Stimulated activated CD4-positive, alpha-beta T cell treated with anti-CD3 and anti-CD28 coated beads, Interleukin-4, amount 100 ng/mL, for 24 hours (primary cell): ENCODE results near the gene CD74.

Experiments
- DNase-seq: peaks from one replicate; pipeline ENCODE4 v3.0.0-alpha.2; 2020

CD74 gene

GRCh38 chr5:150396267-150396666 is 16.4 kb downstream of the CD74 start:
- no peak for DNase-seq

DNA sequence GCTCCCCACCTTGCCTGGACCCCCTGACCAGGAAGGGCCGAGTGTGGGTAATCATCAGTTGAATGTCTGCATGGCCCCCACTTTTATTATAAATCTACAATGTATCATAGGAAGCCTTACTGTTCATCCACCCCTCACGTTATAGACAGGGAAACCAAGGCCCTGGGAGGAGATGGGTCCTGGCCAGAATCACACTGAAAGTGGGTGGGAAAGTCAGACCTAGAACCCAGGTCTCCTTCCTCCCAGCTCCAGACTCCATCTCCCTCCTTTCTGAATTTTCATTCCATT is 17.1 kb downstream of the CD74 start:
- no peak for DNase-seq

- DNase-seq, result no peak
Measured at GRCh38 chr5:150394912-150395687, 17.6 kb downstream of the CD74 start.

GRCh38 chr5:150394131-150394530 is 18.6 kb downstream of the CD74 start:
- DNase-seq, result no peak

- no peak for DNase-seq
Measured at GRCh38 chr5:150393096-150393645, 19.5 kb downstream of the CD74 start.

- DNase-seq, result no peak
Measured at GRCh38 chr5:150392680-150393079, 20.0 kb downstream of the CD74 start.

- DNase-seq, result no peak
Measured at GRCh38 chr5:150391986-150392385, 20.7 kb downstream of the CD74 start.

DNA sequence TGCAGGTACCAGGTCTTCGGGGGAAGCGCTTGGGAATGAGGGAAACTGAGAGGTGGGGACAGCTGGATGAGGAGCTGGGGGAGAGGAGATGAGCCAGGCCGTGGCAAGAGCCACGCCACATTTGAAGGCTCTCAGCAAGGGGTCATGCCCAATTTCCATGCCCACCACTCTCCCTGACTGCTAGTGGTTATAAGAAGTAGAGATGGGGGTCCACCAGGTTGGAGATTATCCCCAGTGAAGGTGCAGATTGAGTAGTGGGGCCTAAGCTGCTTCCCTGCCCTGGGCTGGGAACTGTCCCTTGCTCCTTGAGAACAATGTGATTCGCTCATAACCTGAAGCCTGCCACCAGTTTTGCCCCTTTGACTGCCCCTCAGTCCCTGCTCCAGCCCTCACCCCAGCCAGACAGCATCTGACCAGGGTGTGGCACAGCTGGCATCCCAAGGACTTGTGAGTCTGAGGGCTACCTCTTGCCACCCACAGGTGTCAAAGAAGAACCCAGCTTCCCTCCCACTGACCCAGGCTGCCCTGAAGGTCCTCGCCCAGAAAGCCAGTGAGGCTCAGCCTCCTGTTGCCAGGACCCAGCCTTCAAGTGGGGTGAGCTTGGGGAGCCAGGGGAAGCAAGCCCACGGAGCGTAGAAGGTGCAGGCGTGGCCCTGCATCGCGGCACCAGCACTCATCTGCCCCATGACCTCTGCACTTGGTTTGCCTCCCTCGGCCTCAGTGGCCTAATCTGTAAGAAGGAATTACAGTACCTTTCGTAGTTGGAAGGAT is 21.5 kb downstream of the CD74 start:
- DNase-seq, result no peak

DNA sequence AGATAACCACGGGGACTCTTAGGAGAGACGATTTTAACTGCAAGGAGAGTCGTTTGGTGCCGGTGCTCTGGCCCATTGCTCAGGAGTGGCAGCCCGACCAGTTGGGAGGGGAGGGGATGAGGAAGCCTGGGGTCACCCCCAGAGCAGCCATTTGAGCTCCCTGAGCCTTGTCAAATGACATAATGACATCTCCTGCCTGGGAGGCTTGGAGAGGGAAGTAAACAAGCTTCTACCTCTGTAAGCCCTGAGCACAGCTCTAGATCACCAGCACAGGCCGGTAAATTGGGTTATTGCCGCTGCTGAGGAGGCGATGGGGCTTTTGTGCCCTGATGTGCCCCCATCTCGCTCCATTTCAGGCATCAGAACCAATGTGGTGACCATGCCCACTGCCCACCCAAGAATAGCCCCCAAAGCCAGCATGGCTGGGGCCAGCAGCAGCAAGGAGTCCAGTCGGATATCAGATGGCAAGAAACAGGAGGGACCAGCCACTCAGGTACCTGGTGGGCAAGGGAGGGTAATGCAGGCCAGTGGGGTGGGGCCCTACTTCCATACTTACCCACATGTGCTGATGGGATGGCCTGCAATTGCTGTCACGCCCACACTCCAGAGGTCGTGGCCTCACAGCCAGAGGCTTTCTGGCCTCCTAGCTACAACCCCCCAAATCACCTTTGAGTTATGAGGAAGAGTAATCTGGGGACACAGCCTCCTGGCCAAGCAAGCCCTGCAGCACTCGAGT is 23.0 kb downstream of the CD74 start:
- no peak for DNase-seq

DNA sequence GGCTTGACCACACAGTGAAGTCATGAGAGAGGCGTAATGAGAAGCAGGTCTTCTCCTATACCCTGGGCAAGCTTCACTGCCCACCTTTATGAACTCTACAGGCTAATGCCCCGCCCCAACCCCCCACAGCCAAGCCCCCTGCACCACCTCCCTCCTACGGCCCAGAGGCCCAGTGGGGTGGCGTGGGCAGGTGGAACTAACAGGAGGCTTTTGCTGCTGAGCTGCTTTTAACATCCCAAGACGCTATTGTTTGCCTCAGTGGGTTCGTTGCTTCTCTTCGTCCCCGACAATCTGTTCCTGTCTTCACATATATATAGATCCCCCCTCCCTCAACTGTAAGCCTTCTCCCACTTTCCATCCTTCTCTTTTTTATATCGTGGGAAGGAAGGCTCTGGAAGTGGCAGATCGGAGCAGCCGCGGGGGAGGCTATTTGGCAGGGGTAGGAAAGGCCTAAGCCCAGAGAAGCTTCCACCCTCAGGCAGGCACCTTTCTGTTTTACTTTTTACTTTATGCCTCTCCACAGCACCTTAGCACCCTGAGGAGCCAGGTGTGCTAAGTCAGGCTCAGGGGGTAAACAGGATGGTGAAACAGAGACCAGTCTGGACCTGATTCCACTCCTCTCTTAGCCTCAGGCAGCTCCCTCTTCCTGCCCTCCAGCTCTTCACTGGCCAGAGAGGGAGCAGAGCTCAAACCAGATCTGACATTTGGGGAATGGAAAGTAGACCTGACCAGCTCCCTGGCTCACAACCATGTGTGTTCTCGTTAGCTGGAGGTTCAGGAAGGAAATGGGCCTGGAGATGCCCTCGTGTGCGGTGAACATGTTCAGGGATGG is 26.5 kb downstream of the CD74 start:
- no peak for DNase-seq

DNA sequence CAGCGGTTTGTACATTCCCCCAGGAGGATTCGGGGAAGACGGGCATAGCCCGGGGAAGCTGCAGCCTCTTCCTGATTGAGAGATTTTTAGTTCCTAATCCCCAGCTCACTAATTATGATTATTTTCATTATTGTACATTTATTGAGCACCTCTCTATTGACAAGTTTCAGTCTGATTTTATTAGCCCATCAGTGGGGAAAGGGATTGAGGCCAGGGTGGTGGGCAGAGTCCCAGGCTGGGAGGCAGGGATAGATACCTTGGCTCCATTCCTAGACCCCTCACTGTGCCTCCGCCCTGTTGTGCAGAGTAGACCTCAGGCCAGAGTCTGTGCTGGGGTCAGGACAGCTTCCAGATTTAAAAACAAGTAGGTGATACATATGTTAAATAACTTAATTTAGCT is 28.0 kb downstream of the CD74 start:
- no peak for DNase-seq

- DNase-seq, result no peak
Measured at GRCh38 chr5:150377964-150378694, 34.6 kb downstream of the CD74 start.

DNA sequence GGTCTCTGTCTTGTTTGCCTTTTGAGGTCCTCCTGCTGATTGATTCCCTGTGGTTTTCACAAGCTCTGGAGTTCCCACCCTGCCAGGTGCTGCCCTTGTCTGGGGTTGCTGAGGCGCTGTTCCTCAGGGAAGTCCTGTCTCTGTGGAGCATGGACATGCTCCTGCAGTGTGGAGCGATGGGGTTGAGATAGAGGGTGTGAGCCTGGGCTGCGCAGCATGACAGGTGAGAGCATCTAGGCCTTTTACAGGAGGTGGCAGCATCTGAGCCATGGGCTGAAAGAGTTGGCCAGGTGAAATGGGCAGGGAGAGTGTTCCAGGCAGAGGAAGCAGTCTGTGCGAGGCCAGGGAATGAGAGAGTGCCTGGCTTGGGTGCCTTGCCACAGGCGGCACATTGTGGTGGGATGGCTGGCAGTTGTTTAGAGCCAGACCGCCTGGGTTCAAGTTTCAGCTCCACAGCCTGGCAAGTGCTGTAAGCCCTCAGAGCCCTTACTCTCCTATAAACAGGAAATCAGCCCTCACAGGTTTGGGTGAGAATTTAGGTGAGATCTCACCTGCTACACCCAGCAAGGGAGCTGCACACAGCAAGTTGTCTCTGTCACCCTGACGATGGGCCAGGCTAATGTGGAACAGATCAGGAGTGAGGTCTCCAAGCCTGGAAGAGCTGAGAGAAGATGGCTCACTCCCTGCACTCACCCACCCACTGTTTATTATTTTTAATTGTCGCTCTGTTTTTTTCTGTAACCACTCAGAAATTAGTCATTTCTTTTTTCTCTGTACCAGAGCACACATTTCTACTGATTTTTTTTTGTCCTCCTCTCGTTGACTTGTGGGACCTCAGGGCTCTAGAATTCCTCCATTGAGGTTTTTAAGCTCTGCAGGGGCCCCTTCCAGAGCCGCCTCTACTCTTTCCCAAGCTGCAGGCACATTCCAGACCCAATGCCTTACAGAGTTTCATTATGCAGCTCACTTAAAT is 35.6 kb downstream of the CD74 start:
- DNase-seq, result no peak

- no peak for DNase-seq
Measured at GRCh38 chr5:150374651-150375050, 38.1 kb downstream of the CD74 start.

DNA sequence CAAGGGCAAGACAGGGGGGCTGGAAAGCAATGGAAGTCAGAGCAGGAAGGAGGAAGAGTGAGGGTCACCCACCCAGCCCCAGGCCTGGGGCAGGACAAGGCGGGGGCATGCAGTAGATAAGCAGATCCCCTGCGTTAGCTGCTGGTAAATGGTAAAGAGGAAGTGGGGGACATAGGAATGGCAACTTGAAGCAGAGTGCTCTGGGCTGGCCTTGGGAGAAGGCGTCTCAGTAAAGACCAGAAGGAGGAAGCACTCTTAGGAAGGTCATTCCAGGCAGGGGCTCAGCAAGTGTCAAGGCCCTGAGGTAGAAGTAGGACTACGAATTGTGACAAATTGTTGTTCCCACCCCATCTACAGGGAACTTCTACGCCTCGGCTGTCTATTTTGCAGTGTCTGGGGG is 40.1 kb downstream of the CD74 start:
- DNase-seq, result no peak

DNA sequence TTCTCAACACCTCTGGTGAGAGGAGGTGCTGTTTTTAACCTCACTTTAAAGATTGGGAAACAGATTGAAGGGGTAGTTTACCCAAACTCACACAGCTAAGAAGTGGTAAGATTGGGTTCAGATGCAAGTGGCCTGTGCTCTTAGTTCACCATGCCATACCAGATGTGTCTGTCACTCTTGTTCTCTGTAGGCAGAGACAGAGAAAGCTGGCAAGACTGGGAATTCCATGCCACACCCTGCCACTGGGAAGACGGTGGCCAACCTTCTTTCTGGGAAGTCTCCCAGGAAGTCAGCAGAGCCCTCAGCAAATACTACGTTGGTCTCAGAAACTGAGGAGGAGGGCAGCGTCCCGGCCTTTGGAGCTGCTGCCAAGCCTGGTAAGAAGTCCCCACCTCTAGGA is 44.2 kb downstream of the CD74 start:
- no peak for DNase-seq

DNA sequence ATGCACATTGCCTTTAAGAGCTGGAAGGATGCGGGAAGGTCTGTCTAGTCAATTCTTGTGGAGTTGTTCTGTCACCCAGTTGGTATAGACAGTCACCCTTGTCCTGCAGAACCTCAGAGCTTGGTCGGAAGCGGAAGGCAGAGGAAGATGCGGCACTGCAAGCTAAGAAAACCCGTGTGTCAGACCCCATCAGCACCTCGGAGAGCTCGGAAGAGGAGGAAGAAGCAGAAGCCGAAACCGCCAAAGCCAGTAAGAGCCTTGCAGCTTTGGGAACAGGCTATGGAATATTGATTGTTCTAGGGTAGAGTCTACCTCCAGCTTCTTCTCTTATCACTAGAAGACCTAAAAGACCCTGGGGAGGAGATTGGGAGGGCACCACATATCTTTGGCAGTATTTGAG is 48.7 kb downstream of the CD74 start:
- no peak for DNase-seq

- no peak for DNase-seq
Measured at GRCh38 chr5:150363185-150363584, 49.5 kb downstream of the CD74 start.

- no peak for DNase-seq
Measured at GRCh38 chr5:150361301-150361700, 51.4 kb downstream of the CD74 start.

DNA sequence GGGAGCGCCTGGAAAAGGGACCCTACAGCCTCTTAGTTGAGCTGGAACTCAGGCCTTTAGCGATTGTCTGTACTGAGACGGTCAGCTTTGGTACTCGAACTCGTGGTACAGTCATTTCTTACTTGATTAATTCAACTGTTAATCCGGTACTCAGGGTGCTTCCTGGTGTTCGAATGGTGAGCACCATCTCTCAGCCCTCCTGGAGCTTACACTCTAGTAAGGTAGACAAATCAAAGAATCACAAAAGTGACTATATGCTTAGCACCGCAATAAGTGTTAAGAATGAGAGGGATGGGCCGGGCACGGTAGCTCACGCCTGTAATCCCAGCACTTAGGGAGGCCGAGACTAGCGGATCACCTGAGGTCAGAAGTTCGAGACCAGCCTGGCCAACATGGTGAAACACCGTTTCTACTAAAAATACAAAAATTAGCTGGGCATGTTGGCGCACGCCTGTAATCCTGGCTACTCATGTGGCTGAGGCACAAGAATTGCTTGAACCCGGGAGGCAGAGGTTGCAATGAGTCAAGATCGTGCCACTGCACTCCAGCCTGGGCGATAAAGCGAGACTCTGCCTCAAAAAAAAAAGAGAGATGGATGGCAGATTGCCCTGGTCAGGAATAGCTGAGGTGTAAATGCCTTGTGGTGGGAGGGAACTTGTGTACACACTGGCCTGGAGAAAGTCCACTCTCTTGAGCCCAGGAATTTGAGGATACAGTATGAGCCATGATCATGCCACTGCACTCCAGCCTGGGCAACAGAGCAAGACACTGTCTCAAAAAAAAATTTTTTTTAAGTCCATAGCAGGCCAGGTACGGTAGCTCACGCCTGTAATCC is 54.2 kb downstream of the CD74 start:
- no peak for DNase-seq
